IMR-90 (cell line): Measurements from ENCODE around the gene CERS6. TPM values are rescaled to one million over a fixed set of nuclear protein-coding genes. Genes with fewer than 3 reads are reported as not detected.

Experiments used
- ATAC-seq: fragments of 200-7000 bp; cut with Tn5 transposase; 2 replicates; pipeline ENCODE4 v1.9.1; 2020; ENCODE audit warnings: low read depth, mild to moderate bottlenecking, moderate library complexity
- BruUV-seq: library from RNA; stranded (reverse); fragments of 400-500 nt; replicated peaks from 2 replicates; lab custom pipeline; 2021; lab: Mats Ljungman, UMichigan
- CTCF ChIA-PET: fragments of 300-600 bp; formaldehyde crosslinking; extraction: SDS; loops from one replicate; lab custom pipeline; 2021; ENCODE audit warnings: antibody characterized with exemption; lab: Yijun Ruan, JAX
- POLR2A ChIA-PET: fragments of 300-600 bp; sonication (Branson Sonifier 250); formaldehyde crosslinking; loops from one replicate; lab custom pipeline; 2022; ENCODE audit warnings: antibody characterized with exemption; ENCODE audit not compliant: unreplicated experiment; lab: Charles Lee
- DNase-seq: peaks from one replicate; pipeline ENCODE4 v3.0.0; 2013
- H2AFZ ChIP-seq: replicated peaks from 2 replicates; pipeline ENCODE3; 2013; ENCODE audit warnings: low read length, mild to moderate bottlenecking; ENCODE audit not compliant: poor library complexity
- H2AK5ac ChIP-seq: 2 replicates; pipeline ENCODE4 v1.6.1; 2013; ENCODE audit warnings: low read depth, low read length, inconsistent platforms
- H2AK9ac ChIP-seq: replicated peaks from 2 replicates; pipeline ENCODE3; 2013; ENCODE audit warnings: mild to moderate bottlenecking, low read depth, low read length, moderate library complexity; ENCODE audit not compliant: poor library complexity
- H2BK120ac ChIP-seq: 2 replicates; pipeline ENCODE4 v1.6.1; 2013; ENCODE audit warnings: low read depth, low read length, inconsistent platforms
- H2BK15ac ChIP-seq: 3 replicates; pipeline ENCODE4 v1.6.1; 2013; ENCODE audit warnings: low read depth, low read length, inconsistent platforms
- H2BK20ac ChIP-seq: 2 replicates; pipeline ENCODE4 v1.6.1; 2013; ENCODE audit warnings: low read depth, mild to moderate bottlenecking, inconsistent platforms, low read length, moderate library complexity
- H2BK5ac ChIP-seq: 2 replicates; pipeline ENCODE4 v1.6.1; 2013; ENCODE audit warnings: mild to moderate bottlenecking, low read depth, low read length, inconsistent platforms; ENCODE audit not compliant: poor library complexity, severe bottlenecking
- H3K14ac ChIP-seq: replicated peaks from 2 replicates; pipeline ENCODE4 v1.6.1; 2013; ENCODE audit warnings: low read depth, low read length, inconsistent platforms
- H3K18ac ChIP-seq: 2 replicates; pipeline ENCODE4 v1.6.1; 2013; ENCODE audit warnings: low read depth, low read length, control low read depth
- H3K23ac ChIP-seq: 2 replicates; pipeline ENCODE4 v1.6.1; 2013; ENCODE audit warnings: low read depth, low read length, inconsistent platforms
- H3K27ac ChIP-seq: 2 replicates; pipeline ENCODE4 v1.5.1; 2013; ENCODE audit warnings: mild to moderate bottlenecking, control low read depth, low read length; ENCODE audit not compliant: insufficient read depth
- H3K27me3 ChIP-seq: 2 replicates; pipeline ENCODE4 v1.6.1; 2013; ENCODE audit warnings: low read length; ENCODE audit not compliant: control insufficient read depth, insufficient read depth
- H3K36me3 ChIP-seq: 2 replicates; pipeline ENCODE4 v1.6.1; 2013; ENCODE audit warnings: low read length, mixed read lengths; ENCODE audit not compliant: control insufficient read depth, insufficient read depth
- H3K4ac ChIP-seq: 2 replicates; pipeline ENCODE4 v1.6.1; 2013; ENCODE audit warnings: low read depth, low read length, inconsistent platforms
- H3K4me1 ChIP-seq: 2 replicates; pipeline ENCODE4 v1.6.1; 2013; ENCODE audit warnings: low read length, mixed read lengths; ENCODE audit not compliant: control insufficient read depth, insufficient read depth
- H3K4me2 ChIP-seq: 2 replicates; pipeline ENCODE4 v1.6.1; 2013; ENCODE audit warnings: low read depth, mild to moderate bottlenecking, control low read depth, low read length, moderate library complexity
- H3K4me3 ChIP-seq: 2 replicates; pipeline ENCODE4 v1.5.1; 2013; ENCODE audit warnings: low read depth, mild to moderate bottlenecking, control low read depth, low read length, moderate library complexity; ENCODE audit not compliant: insufficient read depth
- H3K56ac ChIP-seq: 2 replicates; pipeline ENCODE4 v1.6.1; 2013; ENCODE audit warnings: low read length, inconsistent platforms; ENCODE audit not compliant: insufficient read depth; ENCODE audit errors: extremely low read depth
- H3K79me1 ChIP-seq, 2 experiments: 2 replicates each; pipeline ENCODE4 v1.6.1; 2013; ENCODE audit warnings: low read length in 2 of 2, inconsistent platforms in 1 of 2, low read depth in 1 of 2
- H3K9ac ChIP-seq: 2 replicates; pipeline ENCODE4 v1.6.1; 2013; ENCODE audit warnings: low read depth, low read length, control low read depth
- H3K9me1 ChIP-seq: 2 replicates; pipeline ENCODE4 v1.6.1; 2013; ENCODE audit warnings: low read length, inconsistent platforms; ENCODE audit not compliant: insufficient read depth
- H3K9me3 ChIP-seq: 2 replicates; pipeline ENCODE4 v1.6.1; 2013; ENCODE audit warnings: low read length; ENCODE audit not compliant: control insufficient read depth, insufficient read depth
- H4K20me1 ChIP-seq: 2 replicates; pipeline ENCODE4 v1.6.1; 2013; ENCODE audit warnings: low read length, inconsistent platforms; ENCODE audit not compliant: insufficient read depth
- H4K5ac ChIP-seq: 2 replicates; pipeline ENCODE4 v1.6.1; 2013; ENCODE audit warnings: mild to moderate bottlenecking, low read depth, low read length, control low read depth
- H4K8ac ChIP-seq, 2 experiments: 2 replicates each; pipeline ENCODE4 v1.6.1; 2013; ENCODE audit warnings: low read depth in 2 of 2, low read length in 2 of 2, control low read depth in 1 of 2, inconsistent platforms in 1 of 2
- H4K91ac ChIP-seq: 2 replicates; pipeline ENCODE4 v1.6.1; 2013; ENCODE audit warnings: low read depth, low read length, inconsistent platforms; ENCODE audit not compliant: insufficient read depth
- BHLHE40 ChIP-seq: fragments of 150-350 bp; IDR thresholded peaks from 2 replicates; pipeline ENCODE4 v1.6.1; 2016; ENCODE audit warnings: mild to moderate bottlenecking, low read depth, low read length
- ELK1 ChIP-seq: fragments of 150-350 bp; IDR thresholded peaks from 2 replicates; pipeline ENCODE4 v1.6.1; 2016; ENCODE audit warnings: low read depth, mild to moderate bottlenecking, low read length, moderate library complexity, borderline replicate concordance
- FOS ChIP-seq: fragments of 150-350 bp; IDR thresholded peaks from 2 replicates; pipeline ENCODE4 v1.6.1; 2016; ENCODE audit warnings: low read depth, low read length
- MAFK ChIP-seq: IDR thresholded peaks from 2 replicates; pipeline ENCODE4 v1.6.1; 2012; ENCODE audit warnings: low read depth, low read length, improper control_type of control experiment
- MAZ ChIP-seq: IDR thresholded peaks from 2 replicates; pipeline ENCODE4 v1.6.1; 2012; ENCODE audit warnings: low read depth, mild to moderate bottlenecking, low read length, improper control_type of control experiment, moderate library complexity, borderline replicate concordance
- MXI1 ChIP-seq: IDR thresholded peaks from 2 replicates; pipeline ENCODE4 v1.6.1; 2012; ENCODE audit warnings: low read depth, mild to moderate bottlenecking, low read length, moderate library complexity, borderline replicate concordance
- POLR2A ChIP-seq: IDR thresholded peaks from 2 replicates; pipeline ENCODE4 v1.6.1; 2012; ENCODE audit warnings: mild to moderate bottlenecking, low read depth, low read length
- RFX5 ChIP-seq: IDR thresholded peaks from 2 replicates; pipeline ENCODE4 v1.8.0; 2012; ENCODE audit warnings: low read depth, mild to moderate bottlenecking, low read length, moderate library complexity
- SMC3 ChIP-seq: fragments of 150-350 bp; IDR thresholded peaks from 2 replicates; pipeline ENCODE4 v1.6.1; 2016; ENCODE audit warnings: low read depth, mild to moderate bottlenecking, antibody characterized with exemption, low read length, moderate library complexity
- WGBS, 2 experiments: methylation state at CpG; one replicate each; pipeline versions ENCODE4 v1.1.5 to v1.1.7; 2013; ENCODE audit warnings: missing lambda C conversion rate in 2 of 2; ENCODE audit not compliant: insufficient read length in 1 of 2; ENCODE audit errors: extremely low coverage in 2 of 2; 5-methylcytosine and 5-hydroxymethylcytosine counted together
- dilution Hi-C: fragments of 300-500 bp; cut with HindIII; formaldehyde crosslinking; loops from one replicate; pipeline ENCODE4 v1.14.3; 2018; ENCODE audit warnings: low sequenced_read_pairs; ENCODE audit not compliant: unreplicated experiment
- in situ Hi-C: fragments of 300-500 bp; cut with MboI; formaldehyde crosslinking; loops from 3 replicates; pipeline ENCODE4 v1.14.3; 2019; ENCODE audit warnings: low sequenced_read_pairs, inconsistent platforms, mixed read lengths
- intact Hi-C: fragments of 100-400 bp; cut with micrococcal nuclease; formaldehyde crosslinking; loops from 2 replicates; pipeline ENCODE4 v1.10.0; 2022
- polyA plus RNA-seq, 3 experiments: library from polyadenylated mRNA; depleted of rRNA; stranded (reverse); fragments of >200 nt; gene quantifications; 2 replicates each; pipeline ENCODE4 v1.2.3, GENCODE V29; 2012; ENCODE audit warnings: low replicate concordance in 1 of 3
- total RNA-seq: library from RNA; depleted of rRNA; stranded (reverse); fragments of >200 nt; gene quantifications from 2 replicates; pipeline ENCODE4 v1.2.3, GENCODE V29; 2012

CERS6 gene
- total and polyA plus RNA-seq, 2 of the 4 experiments (the other 2 are of a cell fraction), result 2.1 to 5.7 TPM

DNA sequence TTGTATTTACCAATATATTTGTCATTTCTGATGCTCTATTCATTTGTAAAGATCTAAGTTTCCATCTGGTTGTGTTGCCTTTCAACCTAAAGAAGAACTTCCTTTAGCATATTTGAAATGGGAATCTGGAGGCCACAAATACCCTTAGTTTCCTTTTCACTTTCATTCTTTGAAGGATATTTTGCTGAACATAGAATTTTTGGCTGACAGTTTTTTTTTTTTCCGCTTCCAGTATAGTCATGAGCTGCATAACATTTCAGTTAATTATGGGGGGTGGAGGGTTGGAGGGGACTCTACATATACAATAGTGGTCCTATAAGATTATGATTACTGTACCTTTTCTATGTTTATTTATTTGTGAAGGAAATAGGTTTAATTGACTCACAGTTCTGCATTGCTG, 83.9 kb downstream of the CERS6 start:
- ATAC-seq (no peak), DNase-seq (no peak)
- H4K5ac ChIP-seq, result no peak overlapping the region
- no peak overlapping the region for H3K14ac ChIP-seq
- H3K36me3 ChIP-seq, result no peaks in the 10 kb centered on the region
- POLR2A ChIA-PET, result no interaction called here
- H2AK9ac ChIP-seq, result no peak overlapping the region
- no TSS peak for BruUV-seq
- no peak overlapping the region for H2BK20ac ChIP-seq
- no peak overlapping the region for H4K91ac ChIP-seq
- H3K9ac ChIP-seq, result no peak overlapping the region
- no peak overlapping the region for H4K8ac ChIP-seq
- CTCF ChIA-PET, result no interaction called here
- no peak overlapping the region for H3K4me3 ChIP-seq
- no peak overlapping the region for H3K27ac ChIP-seq
- no peak overlapping the region for H2BK5ac ChIP-seq
- H3K9me1 ChIP-seq, result no peaks in the 10 kb centered on the region; the same call in 1 of the 2 replicates
- no peak overlapping the region for H2BK15ac ChIP-seq
- WGBS, 2 experiments, result no CpG with 5 or more reads among the region's 1 CpG
- no peaks in the 10 kb centered on the region for H4K20me1 ChIP-seq
- TF ChIP-seq BHLHE40 (no peak), RFX5 (no peak), FOS (no peak), MXI1 (no peak), SMC3 (no peak), ELK1 (no peak), MAFK (no peak), MAZ (no peak), POLR2A (no peak)
- no peak overlapping the region for H3K4ac ChIP-seq
- no peak overlapping the region for H3K56ac ChIP-seq
- H2AK5ac ChIP-seq, result no peak overlapping the region
- H3K79me1 ChIP-seq, result no peaks in the 10 kb centered on the region
- H3K18ac ChIP-seq, result no peak overlapping the region
- H3K4me1 ChIP-seq, result no peaks in the 10 kb centered on the region; the same call in 1 of the 2 replicates
- no peaks in the 10 kb centered on the region for H3K27me3 ChIP-seq
- intact Hi-C loops (no loop called here), dilution Hi-C loops (no loop called here), in situ Hi-C loops (no loop called here)
- H3K9me3 ChIP-seq, result peaks cover 4% of the 10 kb centered on the region; the same call in 1 of the 2 replicates
- no peak overlapping the region for H2AFZ ChIP-seq
- H3K4me2 ChIP-seq, result no peak overlapping the region
- H3K23ac ChIP-seq, result no peak overlapping the region
- no peak overlapping the region for H2BK120ac ChIP-seq
